CD4-positive, alpha-beta T cell (primary cell): ENCODE measurements around the gene RAB35. TPM values are rescaled to one million over a fixed set of nuclear protein-coding genes. Genes with fewer than 3 reads are reported as not detected.

Source experiments
- ATAC-seq: fragments of 200-7000 bp; cut with Tn5 transposase; one replicate; pipeline ENCODE4 v1.10.0; 2022; ENCODE audit warnings: mild to moderate bottlenecking; ENCODE audit not compliant: poor library complexity
- CTCF ChIA-PET: fragments of 350-600 bp; sonication (Branson Sonifier 250); formaldehyde crosslinking; loops from one replicate; lab custom pipeline; 2021; ENCODE audit warnings: antibody characterized with exemption, inconsistent platforms; lab: Charles Lee
- POLR2A ChIA-PET: fragments of 350-600 bp; sonication (Branson Sonifier 250); formaldehyde crosslinking; loops from one replicate; lab custom pipeline; 2021; ENCODE audit warnings: antibody characterized with exemption, inconsistent platforms; lab: Charles Lee
- DNase-seq, 14 experiments: peaks; one replicate each; pipeline ENCODE4 v3.0.0-alpha.2; 2013 to 2020; ENCODE audit warnings: mixed read lengths in 2 of 14
- H3K27ac ChIP-seq, 2 donors: one replicate each; pipeline versions ENCODE4 v1.5.1 to v1.7.0; 2013; ENCODE audit warnings: low read length in 2 of 2, low read depth in 1 of 2, mild to moderate bottlenecking in 1 of 2
- H3K27me3 ChIP-seq, 2 experiments: 1 replicate in 1 of 2; 2 replicates in 1 of 2; pipeline versions ENCODE4 v1.6.1 to v1.7.0; 2013; ENCODE audit warnings: low read length in 2 of 2, control low read depth in 1 of 2, mild to moderate bottlenecking in 1 of 2, moderate library complexity in 1 of 2; ENCODE audit not compliant: insufficient read depth in 2 of 2, control insufficient read depth in 1 of 2
- H3K36me3 ChIP-seq: one replicate; pipeline ENCODE4 v1.6.1; 2013; ENCODE audit warnings: low read length, control low read depth; ENCODE audit not compliant: insufficient read depth
- H3K4me1 ChIP-seq: one replicate; pipeline ENCODE4 v1.6.1; 2013; ENCODE audit warnings: low read length, control low read depth; ENCODE audit not compliant: insufficient read depth
- H3K4me3 ChIP-seq: one replicate; pipeline ENCODE4 v1.5.1; 2013; ENCODE audit warnings: mild to moderate bottlenecking, low read length, moderate library complexity
- H3K9me3 ChIP-seq, 2 experiments: 1 replicate in 1 of 2; 2 replicates in 1 of 2; pipeline versions ENCODE4 v1.6.1 to v1.7.0; 2013; ENCODE audit warnings: low read length in 2 of 2, mild to moderate bottlenecking in 2 of 2, control low read depth in 1 of 2, moderate library complexity in 1 of 2; ENCODE audit not compliant: control insufficient read depth in 1 of 2, insufficient read depth in 1 of 2
- H3K27ac Mint-ChIP-seq: one replicate; pipeline ENCODE4 v1.8.0; 2020; ENCODE audit warnings: mixed read lengths
- H3K27me3 Mint-ChIP-seq: one replicate; pipeline ENCODE4 v1.8.0; 2021; ENCODE audit warnings: mixed read lengths
- H3K36me3 Mint-ChIP-seq: one replicate; pipeline ENCODE4 v1.8.0; 2021; ENCODE audit warnings: low read depth, mixed read lengths
- H3K4me1 Mint-ChIP-seq: one replicate; pipeline ENCODE4 v1.8.0; 2021; ENCODE audit warnings: low read depth, mixed read lengths
- H3K4me3 Mint-ChIP-seq: one replicate; pipeline ENCODE4 v1.8.0; 2020; ENCODE audit warnings: mild to moderate bottlenecking, mixed read lengths
- H3K9me3 Mint-ChIP-seq: one replicate; pipeline ENCODE4 v1.8.0; 2020; ENCODE audit warnings: mixed read lengths
- intact Hi-C, 2 experiments: fragments of 100-400 bp; cut with DNase I in 1 of 2; cut with micrococcal nuclease in 1 of 2; formaldehyde crosslinking; loops; one replicate each; pipeline versions ENCODE4 v1.15.1 to v1.9.0; 2023 to 2025; cut with DNase I, micrococcal nuclease
- total RNA-seq, 174 experiments: library from RNA in 2 of 174; stranded (reverse) in 2 of 174; gene quantifications; one replicate each; pipeline ENCODE4 v1.2.3 and lab custom pipeline; 2021 to 2026
- TF ChIP-seq, protein P1 (sequence below): fragments of 200-600 bp; IDR thresholded peaks from one replicate; pipeline ENCODE4 v1.8.0; 2022; ENCODE audit warnings: antibody characterized with exemption, mild to moderate bottlenecking

RAB35 gene
- total RNA-seq, 2 experiments from 2014 or later = 49.7 to 53.8 TPM

DNA sequence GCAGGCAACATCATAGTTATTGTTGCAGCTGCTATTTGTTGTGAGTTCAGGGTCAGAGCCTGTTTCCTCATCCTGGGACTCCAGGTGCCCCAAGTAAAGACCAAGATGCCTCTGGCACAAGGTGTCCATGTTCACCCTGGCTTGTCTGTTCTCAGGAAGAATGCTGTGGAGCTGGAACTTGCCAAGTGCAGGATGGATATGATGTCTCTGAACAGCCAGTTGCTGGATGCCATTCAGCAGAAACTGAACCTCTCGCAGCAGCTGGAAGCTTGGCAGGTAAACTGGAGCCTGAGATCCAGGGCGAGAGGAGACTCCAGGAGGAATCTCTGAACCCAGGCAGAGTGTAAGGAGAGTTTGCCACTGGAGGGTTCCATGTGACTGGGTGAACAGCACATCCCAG, 26.8 kb downstream of the RAB35 start:
- H3K27me3 ChIP-seq = no peaks in the 10 kb centered on the region
- H3K4me3 ChIP-seq = no peak overlapping the region
- no peak overlapping the region for H3K27ac ChIP-seq
- ChIA-PET CTCF (no interaction called here), POLR2A (interaction anchor here (1.2 kb wide), 1 partner anchor 11 kb away, joined by 3 read pairs; no protein-coding TSS in a partner anchor)
- peaks cover 18% of the 10 kb centered on the region for H3K4me1 Mint-ChIP-seq
- H3K36me3 Mint-ChIP-seq = peaks cover 40% of the 10 kb centered on the region
- peaks cover 45% of the 10 kb centered on the region for H3K36me3 ChIP-seq
- TF ChIP-seq, protein P1, sequence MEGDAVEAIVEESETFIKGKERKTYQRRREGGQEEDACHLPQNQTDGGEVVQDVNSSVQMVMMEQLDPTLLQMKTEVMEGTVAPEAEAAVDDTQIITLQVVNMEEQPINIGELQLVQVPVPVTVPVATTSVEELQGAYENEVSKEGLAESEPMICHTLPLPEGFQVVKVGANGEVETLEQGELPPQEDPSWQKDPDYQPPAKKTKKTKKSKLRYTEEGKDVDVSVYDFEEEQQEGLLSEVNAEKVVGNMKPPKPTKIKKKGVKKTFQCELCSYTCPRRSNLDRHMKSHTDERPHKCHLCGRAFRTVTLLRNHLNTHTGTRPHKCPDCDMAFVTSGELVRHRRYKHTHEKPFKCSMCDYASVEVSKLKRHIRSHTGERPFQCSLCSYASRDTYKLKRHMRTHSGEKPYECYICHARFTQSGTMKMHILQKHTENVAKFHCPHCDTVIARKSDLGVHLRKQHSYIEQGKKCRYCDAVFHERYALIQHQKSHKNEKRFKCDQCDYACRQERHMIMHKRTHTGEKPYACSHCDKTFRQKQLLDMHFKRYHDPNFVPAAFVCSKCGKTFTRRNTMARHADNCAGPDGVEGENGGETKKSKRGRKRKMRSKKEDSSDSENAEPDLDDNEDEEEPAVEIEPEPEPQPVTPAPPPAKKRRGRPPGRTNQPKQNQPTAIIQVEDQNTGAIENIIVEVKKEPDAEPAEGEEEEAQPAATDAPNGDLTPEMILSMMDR = no peak
- ATAC-seq (no peak), DNase-seq (no peak)
- intact Hi-C loops = loop anchor here (5.0 kb wide), 3 partner anchors 42 to 422 kb away; partner anchors contain the start of gene PRKAB1 (in 1 of the 2)
- H3K27ac Mint-ChIP-seq = no peak overlapping the region
- peaks cover 14% of the 10 kb centered on the region for H3K4me1 ChIP-seq
- H3K9me3 Mint-ChIP-seq = no peaks in the 10 kb centered on the region
- no peaks in the 10 kb centered on the region for H3K9me3 ChIP-seq
- H3K4me3 Mint-ChIP-seq = no peak overlapping the region
- no peaks in the 10 kb centered on the region for H3K27me3 Mint-ChIP-seq

DNA sequence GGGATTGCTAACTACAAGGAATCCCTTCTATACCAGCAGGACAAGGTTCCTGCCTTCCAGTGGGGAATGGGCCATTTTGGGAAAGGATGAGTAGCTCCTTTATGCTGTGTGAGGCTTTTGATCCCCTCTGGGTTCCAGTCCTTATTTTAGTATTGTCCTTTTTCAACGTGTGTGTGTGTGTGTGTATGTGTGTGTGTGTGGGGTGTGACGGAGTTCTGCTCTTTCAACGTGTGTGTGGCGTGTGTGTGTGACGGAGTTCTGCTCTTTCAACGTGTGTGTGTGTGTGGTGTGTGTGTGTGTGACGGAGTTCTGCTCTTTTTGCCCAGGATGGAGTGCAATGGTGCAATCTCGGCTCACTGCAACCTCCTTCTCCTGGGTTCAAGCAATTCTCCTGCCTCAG, 27.4 kb downstream of the RAB35 start:
- Mint-ChIP-seq H3K4me3 (no peak overlapping the region), H3K4me1 (peaks cover 18% of the 10 kb centered on the region), H3K9me3 (no peaks in the 10 kb centered on the region), H3K27ac (peak overlapping the region; percentile 17), H3K27me3 (no peaks in the 10 kb centered on the region), H3K36me3 (peaks cover 44% of the 10 kb centered on the region)
- Histone ChIP-seq H3K36me3 (peaks cover 43% of the 10 kb centered on the region), H3K9me3 (no peaks in the 10 kb centered on the region), H3K27me3 (no peaks in the 10 kb centered on the region), H3K4me1 (peaks cover 14% of the 10 kb centered on the region), H3K27ac (no peak overlapping the region), H3K4me3 (no peak overlapping the region)
- ATAC-seq = no peak
- ChIA-PET CTCF (no interaction called here), POLR2A (no interaction called here)
- no peak for DNase-seq
- TF ChIP-seq, protein P1 = no peak
- intact Hi-C loops = loop anchor here (5.0 kb wide), 3 partner anchors 42 to 422 kb away; partner anchors contain the start of gene PRKAB1 (in 1 of the 2)

DNA sequence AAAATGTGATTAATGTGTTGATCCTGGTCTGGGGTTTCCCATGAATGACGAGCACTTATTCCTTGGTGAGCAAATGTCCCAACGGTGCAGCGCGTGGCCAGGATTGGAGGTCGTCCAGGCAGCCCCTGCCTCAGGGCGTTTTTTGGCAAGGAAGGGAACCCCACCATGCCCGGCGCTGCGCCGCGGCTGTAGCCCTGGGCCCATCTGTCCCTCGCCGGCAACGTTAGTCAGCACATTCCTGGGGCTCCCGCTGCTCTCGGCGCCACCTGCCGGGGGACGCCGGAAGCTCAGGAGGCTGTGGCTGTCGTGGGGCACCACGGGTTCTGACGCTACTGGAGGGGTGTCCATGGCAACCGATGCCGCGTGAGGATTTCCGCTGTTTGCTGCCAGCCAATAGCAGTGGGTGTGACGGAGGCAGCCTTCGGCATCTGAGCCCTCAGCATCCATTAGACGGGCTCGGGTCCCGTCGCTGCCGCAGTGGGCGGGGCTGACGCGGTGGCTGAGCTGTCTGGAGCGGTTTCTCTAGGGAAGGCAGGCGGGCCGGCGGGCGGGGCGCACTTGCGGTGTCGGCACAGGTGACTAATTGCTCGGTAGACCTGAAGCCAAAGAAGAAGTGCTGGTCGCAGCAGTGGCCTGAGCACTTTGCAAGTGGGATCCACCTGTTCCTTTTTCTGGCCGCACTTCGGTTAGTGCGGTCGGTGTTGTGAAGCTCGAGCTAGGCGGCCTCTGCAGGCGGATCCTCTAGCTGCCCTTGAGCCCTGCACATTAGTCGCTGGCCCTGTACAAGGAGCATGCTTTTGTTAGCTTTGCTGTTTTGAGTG, 29.5 kb downstream of the RAB35 start:
- peak overlapping the region; percentile 29 to 69 for H3K27ac ChIP-seq
- peak overlapping the region; percentile 52 for H3K4me3 ChIP-seq
- Mint-ChIP-seq H3K9me3 (no peaks in the 10 kb centered on the region), H3K4me3 (peak overlapping the region; percentile 80), H3K4me1 (peaks cover 18% of the 10 kb centered on the region), H3K36me3 (peaks cover 55% of the 10 kb centered on the region), H3K27ac (peak overlapping the region; percentile 83), H3K27me3 (no peaks in the 10 kb centered on the region)
- peaks cover 26% of the 10 kb centered on the region for H3K36me3 ChIP-seq
- intact Hi-C loops = loop anchor here (1.0 to 5.0 kb wide), 12 partner anchors 29 to 420 kb away; partner anchors contain the start of genes RAB35 (in 2 of the 2) and PRKAB1 (in 1 of the 2)
- H3K4me1 ChIP-seq = peaks cover 14% of the 10 kb centered on the region
- peak; percentile 98 to 100 (median 99) for DNase-seq
- ChIA-PET CTCF (interaction anchor here (0.6 to 2.3 kb wide), 35 partner anchors 10 to 416 kb away, joined by 3 to 33 read pairs (median 4); partner anchors contain the start of genes BICDL1, RAB35 and RPLP0), POLR2A (interaction anchor here (0.8 to 2.1 kb wide), 13 partner anchors 12 to 205 kb away, joined by 3 to 70 read pairs (median 6); partner anchors contain the start of genes BICDL1, RAB35, RNU4-1 and RNU4-2)
- H3K9me3 ChIP-seq = no peaks in the 10 kb centered on the region
- TF ChIP-seq, protein P1 = peak; percentile 96
- ATAC-seq = peak; percentile 94
- H3K27me3 ChIP-seq = no peaks in the 10 kb centered on the region
